Measurements from ENCODE around the gene AOPEP. TPM values are rescaled to one million over a fixed set of nuclear protein-coding genes. Genes with fewer than 3 reads are reported as not detected.
A peak's percentile ranks its signal among the peaks of the same experiment; 100 is the strongest.
"Not testable (repeated sequence)": the region's sequence is repeated elsewhere in the genome, so short reads cannot be mapped to it uniquely, and the experiment has no call there.

The AOPEP gene
- total RNA-seq, 1 donor from 2014 or later = 175 TPM

GRCh38 chr9:95018099-95018936, 291.8 kb downstream of the AOPEP start:
- peak overlapping the region; percentile 84 for H3K27ac ChIP-seq (replicated peaks)
- H3K4me3 ChIP-seq = peak overlapping the region; percentile 46
- peaks cover 100% of the 10 kb centered on the region for H3K4me1 ChIP-seq
- H3K27me3 ChIP-seq (ENCODE audit: low read depth) = no peaks in the 10 kb centered on the region
- peaks cover 75% of the 10 kb centered on the region for H3K36me3 ChIP-seq
- no peak for TF ChIP-seq CTCF (IDR thresholded peaks at IDR 0.05; ENCODE audit: borderline replicate concordance)
- H3K9me3 ChIP-seq (replicated peaks) = no peaks in the 10 kb centered on the region
- peak; percentile 34 for DNase-seq
- intact Hi-C loops (cut with micrococcal nuclease) = no loop called here

- H3K9me3 ChIP-seq (replicated peaks); DNase-seq; H3K27me3 ChIP-seq (ENCODE audit: low read depth); H3K4me3 ChIP-seq: not testable (repeated sequence)
- H3K4me1 ChIP-seq = peaks cover 100% of the 10 kb centered on the region
- peak overlapping the region; percentile 84 for H3K27ac ChIP-seq (replicated peaks)
- H3K36me3 ChIP-seq = peaks cover 58% of the 10 kb centered on the region
- intact Hi-C loops (cut with micrococcal nuclease) = loop anchor here (10.0 kb wide), 1 partner anchor 236 kb away; no protein-coding TSS in a partner anchor
These were observed 294.1 kb downstream of the AOPEP start for GRCh38 chr9:95020644-95021043.

GRCh38 chr9:95021166-95021886, 294.8 kb downstream of the AOPEP start:
- Histone ChIP-seq H3K9me3 (replicated peaks) (no peaks in the 10 kb centered on the region), H3K36me3 (peaks cover 51% of the 10 kb centered on the region), H3K27ac (replicated peaks) (peak overlapping the region; percentile 84), H3K4me1 (peaks cover 100% of the 10 kb centered on the region), H3K27me3 (ENCODE audit: low read depth) (no peaks in the 10 kb centered on the region), H3K4me3 (peak overlapping the region; percentile 42)
- intact Hi-C loops (cut with micrococcal nuclease) = loop anchor here (10.0 kb wide), 1 partner anchor 237 kb away; no protein-coding TSS in a partner anchor
- DNase-seq = no peak
- no peak for TF ChIP-seq CTCF (IDR thresholded peaks at IDR 0.05; ENCODE audit: borderline replicate concordance)

- Histone ChIP-seq H3K36me3 (peaks cover 40% of the 10 kb centered on the region), H3K4me1 (peaks cover 100% of the 10 kb centered on the region), H3K27ac (replicated peaks) (peak overlapping the region; percentile 84), H3K4me3 (peak overlapping the region; percentile 42), H3K9me3 (replicated peaks) (no peaks in the 10 kb centered on the region), H3K27me3 (ENCODE audit: low read depth) (no peaks in the 10 kb centered on the region)
- DNase-seq = no peak
- intact Hi-C loops (cut with micrococcal nuclease) = loop anchor here (10.0 kb wide), 1 partner anchor 238 kb away; no protein-coding TSS in a partner anchor
- TF ChIP-seq CTCF (IDR thresholded peaks at IDR 0.05; ENCODE audit: borderline replicate concordance) = no peak
These were observed 296.2 kb downstream of the AOPEP start for GRCh38 chr9:95022657-95023056.

- H3K27me3 ChIP-seq (ENCODE audit: low read depth) = no peaks in the 10 kb centered on the region
- intact Hi-C loops (cut with micrococcal nuclease) = loop anchor here (10.0 kb wide), 1 partner anchor 239 kb away; no protein-coding TSS in a partner anchor
- peak overlapping the region; percentile 84 for H3K27ac ChIP-seq (replicated peaks)
- no peak for TF ChIP-seq CTCF (IDR thresholded peaks at IDR 0.05; ENCODE audit: borderline replicate concordance)
- H3K4me3 ChIP-seq = peak overlapping the region; percentile 42
- DNase-seq = peak; percentile 52
- H3K9me3 ChIP-seq (replicated peaks) = no peaks in the 10 kb centered on the region
- H3K36me3 ChIP-seq = peaks cover 43% of the 10 kb centered on the region
- peaks cover 100% of the 10 kb centered on the region for H3K4me1 ChIP-seq
These were observed 296.9 kb downstream of the AOPEP start for GRCh38 chr9:95023217-95024003.
